Panc1 (cell line): ENCODE measurements around the gene PHF21A. TPM values are rescaled to one million over a fixed set of nuclear protein-coding genes. Genes with fewer than 3 reads are reported as not detected.

Source experiments
- ATAC-seq: fragments of 200-7000 bp; cut with Tn5 transposase; 2 replicates; pipeline ENCODE4 v1.9.1; 2020; ENCODE audit warnings: mild to moderate bottlenecking, moderate library complexity
- BruUV-seq: library from RNA; stranded (reverse); fragments of 400-500 nt; replicated peaks from 2 replicates; lab custom pipeline; 2021; lab: Mats Ljungman, UMichigan
- CTCF ChIA-PET: fragments of 300-600 bp; sonication (Branson Sonifier 250); formaldehyde crosslinking; loops from one replicate; lab custom pipeline; 2022; ENCODE audit warnings: antibody characterized with exemption; lab: Charles Lee
- POLR2A ChIA-PET: fragments of 300-600 bp; sonication (Branson Sonifier 250); formaldehyde crosslinking; loops from one replicate; lab custom pipeline; 2022; ENCODE audit warnings: antibody characterized with exemption; lab: Charles Lee
- DNase-seq: peaks from one replicate; pipeline ENCODE4 v3.0.0-alpha.2; 2010; ENCODE audit warnings: low read depth, low spot score
- H3K27ac ChIP-seq: 2 replicates; pipeline ENCODE4 v1.5.1; 2011; ENCODE audit warnings: mild to moderate bottlenecking, low read length, inconsistent platforms
- H3K27me3 ChIP-seq: fragments of 200-500 bp; sonication (Bioruptor generic); 2 replicates; pipeline ENCODE4 v1.6.0; 2014; ENCODE audit warnings: low read length, inconsistent platforms; ENCODE audit not compliant: control insufficient read depth, insufficient read depth
- H3K36me3 ChIP-seq: fragments of 200-500 bp; sonication (Bioruptor generic); 2 replicates; pipeline ENCODE4 v1.5.1; 2014; ENCODE audit warnings: inconsistent platforms, mild to moderate bottlenecking, low read length, moderate library complexity; ENCODE audit not compliant: control insufficient read depth, insufficient read depth
- H3K4me1 ChIP-seq: 2 replicates; pipeline ENCODE4 v1.5.1; 2011; ENCODE audit warnings: inconsistent platforms, mild to moderate bottlenecking, low read length, moderate library complexity; ENCODE audit not compliant: control insufficient read depth, insufficient read depth
- H3K4me3 ChIP-seq, 2 experiments: 2 replicates each; pipeline ENCODE4 v1.5.1; 2011 to 2012; ENCODE audit warnings: low read depth in 2 of 2, low read length in 2 of 2, mild to moderate bottlenecking in 2 of 2, inconsistent platforms in 1 of 2, moderate library complexity in 1 of 2
- H3K9me3 ChIP-seq: fragments of 200-500 bp; sonication (Bioruptor generic); 2 replicates; pipeline ENCODE4 v1.5.1; 2014; ENCODE audit warnings: low read depth, mild to moderate bottlenecking, inconsistent platforms, low read length, moderate library complexity; ENCODE audit not compliant: control insufficient read depth, insufficient read depth
- POLR2AphosphoS5 ChIP-seq: IDR thresholded peaks from 2 replicates; pipeline ENCODE4 v1.6.1; 2012; ENCODE audit warnings: mild to moderate bottlenecking, low read depth, low read length, moderate library complexity
- SIN3A ChIP-seq: IDR thresholded peaks from 2 replicates; pipeline ENCODE4 v1.6.1; 2012; ENCODE audit warnings: low read depth, mild to moderate bottlenecking, low read length, moderate library complexity, borderline replicate concordance; ENCODE audit not compliant: insufficient read depth
- TCF7L2 ChIP-seq: IDR thresholded peaks from 2 replicates; pipeline ENCODE4 v1.6.1; 2011; ENCODE audit warnings: mild to moderate bottlenecking, low read depth, low read length, inconsistent platforms
- in situ Hi-C: cut with HindIII; loops from 2 replicates; pipeline ENCODE4 v1.10.0; 2016; ENCODE audit warnings: low sequenced_read_pairs, low pct_unique_long_range_greater_than_20kb
- intact Hi-C: fragments of 100-400 bp; cut with micrococcal nuclease; formaldehyde crosslinking; loops from one replicate; pipeline ENCODE4 v1.10.0; 2022; ENCODE audit not compliant: unreplicated experiment
- total RNA-seq: library from RNA; stranded (reverse); gene quantifications from one replicate; pipeline ENCODE4 v1.2.1, GENCODE V29; 2021; ENCODE audit not compliant: unreplicated experiment
- TF ChIP-seq, protein P1 (sequence below): fragments of 450-650 bp; IDR thresholded peaks from 2 replicates; pipeline ENCODE4 v1.5.1; 2017; ENCODE audit warnings: mild to moderate bottlenecking
- TF ChIP-seq, protein P2 (sequence below), 2 experiments: IDR thresholded peaks; 2 replicates each; pipeline ENCODE4 v1.6.1; 2011 to 2012; ENCODE audit warnings: low read depth in 2 of 2, control low read depth in 1 of 2, low read length in 1 of 2, mild to moderate bottlenecking in 1 of 2, moderate library complexity in 1 of 2; ENCODE audit not compliant: insufficient read depth in 1 of 2

Gene PHF21A
- total RNA-seq, 1 experiment from 2014 or later: 45.7 TPM

DNA sequence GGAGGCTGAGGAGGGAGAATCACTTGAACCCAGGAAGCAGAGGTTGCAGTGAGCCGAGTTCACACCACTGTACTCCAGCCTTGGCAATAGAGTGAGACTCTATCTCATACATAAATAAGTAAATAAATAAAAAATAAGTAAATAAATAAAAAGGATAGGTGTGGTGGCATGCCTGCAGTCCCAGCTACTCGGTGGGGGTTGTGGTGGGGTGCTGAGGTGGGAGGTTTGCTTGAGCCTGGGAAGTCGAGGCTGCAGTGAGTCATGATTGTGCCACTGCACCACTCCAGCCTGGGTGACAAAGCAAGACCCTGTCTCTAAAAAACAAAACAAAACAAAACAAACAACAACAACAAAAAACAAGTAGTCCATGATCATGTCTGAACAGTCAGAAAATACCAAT lies 195.7 kb downstream of the PHF21A start:
- in situ Hi-C loops: no loop called here
- H3K4me3 ChIP-seq: no peak overlapping the region
- H3K27me3 ChIP-seq: no peaks in the 10 kb centered on the region; the same call in 1 of the 2 replicates
- no peaks in the 10 kb centered on the region for H3K9me3 ChIP-seq
- intact Hi-C loops: no loop called here
- DNase-seq (no peak), ATAC-seq (no peak)
- POLR2A ChIA-PET: no interaction called here
- TF ChIP-seq SIN3A (no peak), POLR2AphosphoS5 (no peak), TCF7L2 (no peak)
- TF ChIP-seq, protein P1, sequence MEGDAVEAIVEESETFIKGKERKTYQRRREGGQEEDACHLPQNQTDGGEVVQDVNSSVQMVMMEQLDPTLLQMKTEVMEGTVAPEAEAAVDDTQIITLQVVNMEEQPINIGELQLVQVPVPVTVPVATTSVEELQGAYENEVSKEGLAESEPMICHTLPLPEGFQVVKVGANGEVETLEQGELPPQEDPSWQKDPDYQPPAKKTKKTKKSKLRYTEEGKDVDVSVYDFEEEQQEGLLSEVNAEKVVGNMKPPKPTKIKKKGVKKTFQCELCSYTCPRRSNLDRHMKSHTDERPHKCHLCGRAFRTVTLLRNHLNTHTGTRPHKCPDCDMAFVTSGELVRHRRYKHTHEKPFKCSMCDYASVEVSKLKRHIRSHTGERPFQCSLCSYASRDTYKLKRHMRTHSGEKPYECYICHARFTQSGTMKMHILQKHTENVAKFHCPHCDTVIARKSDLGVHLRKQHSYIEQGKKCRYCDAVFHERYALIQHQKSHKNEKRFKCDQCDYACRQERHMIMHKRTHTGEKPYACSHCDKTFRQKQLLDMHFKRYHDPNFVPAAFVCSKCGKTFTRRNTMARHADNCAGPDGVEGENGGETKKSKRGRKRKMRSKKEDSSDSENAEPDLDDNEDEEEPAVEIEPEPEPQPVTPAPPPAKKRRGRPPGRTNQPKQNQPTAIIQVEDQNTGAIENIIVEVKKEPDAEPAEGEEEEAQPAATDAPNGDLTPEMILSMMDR: no peak
- TF ChIP-seq, protein P2, sequence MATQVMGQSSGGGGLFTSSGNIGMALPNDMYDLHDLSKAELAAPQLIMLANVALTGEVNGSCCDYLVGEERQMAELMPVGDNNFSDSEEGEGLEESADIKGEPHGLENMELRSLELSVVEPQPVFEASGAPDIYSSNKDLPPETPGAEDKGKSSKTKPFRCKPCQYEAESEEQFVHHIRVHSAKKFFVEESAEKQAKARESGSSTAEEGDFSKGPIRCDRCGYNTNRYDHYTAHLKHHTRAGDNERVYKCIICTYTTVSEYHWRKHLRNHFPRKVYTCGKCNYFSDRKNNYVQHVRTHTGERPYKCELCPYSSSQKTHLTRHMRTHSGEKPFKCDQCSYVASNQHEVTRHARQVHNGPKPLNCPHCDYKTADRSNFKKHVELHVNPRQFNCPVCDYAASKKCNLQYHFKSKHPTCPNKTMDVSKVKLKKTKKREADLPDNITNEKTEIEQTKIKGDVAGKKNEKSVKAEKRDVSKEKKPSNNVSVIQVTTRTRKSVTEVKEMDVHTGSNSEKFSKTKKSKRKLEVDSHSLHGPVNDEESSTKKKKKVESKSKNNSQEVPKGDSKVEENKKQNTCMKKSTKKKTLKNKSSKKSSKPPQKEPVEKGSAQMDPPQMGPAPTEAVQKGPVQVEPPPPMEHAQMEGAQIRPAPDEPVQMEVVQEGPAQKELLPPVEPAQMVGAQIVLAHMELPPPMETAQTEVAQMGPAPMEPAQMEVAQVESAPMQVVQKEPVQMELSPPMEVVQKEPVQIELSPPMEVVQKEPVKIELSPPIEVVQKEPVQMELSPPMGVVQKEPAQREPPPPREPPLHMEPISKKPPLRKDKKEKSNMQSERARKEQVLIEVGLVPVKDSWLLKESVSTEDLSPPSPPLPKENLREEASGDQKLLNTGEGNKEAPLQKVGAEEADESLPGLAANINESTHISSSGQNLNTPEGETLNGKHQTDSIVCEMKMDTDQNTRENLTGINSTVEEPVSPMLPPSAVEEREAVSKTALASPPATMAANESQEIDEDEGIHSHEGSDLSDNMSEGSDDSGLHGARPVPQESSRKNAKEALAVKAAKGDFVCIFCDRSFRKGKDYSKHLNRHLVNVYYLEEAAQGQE (IDR thresholded peaks at IDR 0.05; ENCODE audit: insufficient read depth in 1 of 2, low read depth in 2 of 2, low read length in 1 of 2): no peak
- H3K36me3 ChIP-seq: peaks cover 3% of the 10 kb centered on the region; the same call in 1 of the 2 replicates
- CTCF ChIA-PET: no interaction called here
- no TSS peak for BruUV-seq
- no peak overlapping the region for H3K27ac ChIP-seq
- H3K4me1 ChIP-seq: no peaks in the 10 kb centered on the region

DNA sequence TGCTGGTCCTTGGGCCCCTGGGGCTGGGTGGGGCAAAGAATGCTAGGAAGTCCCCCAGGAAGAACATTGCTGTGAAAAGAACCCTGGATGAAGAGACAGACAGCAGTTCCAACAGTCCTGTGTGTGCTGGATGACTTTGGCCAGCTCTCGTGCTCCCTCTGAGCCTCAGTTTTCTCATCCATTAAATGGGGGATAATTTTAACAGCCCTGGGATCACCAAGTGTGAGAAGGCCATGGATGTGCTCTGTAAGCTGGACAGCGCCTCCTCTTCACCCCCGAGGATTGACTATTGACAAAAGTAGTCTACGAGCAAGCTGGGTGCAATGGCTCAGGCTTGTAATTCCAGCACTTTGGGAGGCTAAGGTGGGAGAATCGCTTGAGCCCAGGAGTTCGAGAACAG lies 196.3 kb downstream of the PHF21A start:
- ATAC-seq (no peak), DNase-seq (no peak)
- in situ Hi-C loops: no loop called here
- Histone ChIP-seq H3K27ac (no peak overlapping the region), H3K27me3 (no peaks in the 10 kb centered on the region; the same call in 1 of the 2 replicates), H3K4me3 (no peak overlapping the region), H3K4me1 (no peaks in the 10 kb centered on the region), H3K9me3 (no peaks in the 10 kb centered on the region), H3K36me3 (peaks cover 3% of the 10 kb centered on the region; the same call in 1 of the 2 replicates)
- ChIA-PET CTCF (no interaction called here), POLR2A (no interaction called here)
- BruUV-seq: no TSS peak
- intact Hi-C loops: no loop called here
- TF ChIP-seq SIN3A: no peak
- TF ChIP-seq, protein P2 (IDR thresholded peaks at IDR 0.05; ENCODE audit: insufficient read depth in 1 of 2, low read depth in 2 of 2, low read length in 1 of 2): peak; percentile 56 to 59; a peak in 2 of 4 replicates
